Keratinocyte (primary cell): Measurements from ENCODE around the gene TFDP1.

ENCODE experiments used
- CTCF ChIP-seq, 3 experiments: IDR thresholded peaks in 1 of 3; conservative IDR thresholded peaks in 1 of 3; optimal IDR thresholded peaks in 1 of 3; 2 replicates in 2 of 3; 3 replicates in 1 of 3; pipeline versions ENCODE3 to v1.5.1; 2011; ENCODE audit warnings: low read length in 3 of 3, mild to moderate bottlenecking in 3 of 3, moderate library complexity in 2 of 3, control low read depth in 1 of 3, inconsistent platforms in 1 of 3; ENCODE audit not compliant: insufficient read depth in 2 of 3; ENCODE audit errors: extremely low read depth in 1 of 3
- EZH2 ChIP-seq: IDR thresholded peaks from one replicate; pipeline ENCODE4 v1.6.1; 2012; ENCODE audit warnings: inconsistent platforms, mild to moderate bottlenecking, low read length, moderate library complexity

DNA sequence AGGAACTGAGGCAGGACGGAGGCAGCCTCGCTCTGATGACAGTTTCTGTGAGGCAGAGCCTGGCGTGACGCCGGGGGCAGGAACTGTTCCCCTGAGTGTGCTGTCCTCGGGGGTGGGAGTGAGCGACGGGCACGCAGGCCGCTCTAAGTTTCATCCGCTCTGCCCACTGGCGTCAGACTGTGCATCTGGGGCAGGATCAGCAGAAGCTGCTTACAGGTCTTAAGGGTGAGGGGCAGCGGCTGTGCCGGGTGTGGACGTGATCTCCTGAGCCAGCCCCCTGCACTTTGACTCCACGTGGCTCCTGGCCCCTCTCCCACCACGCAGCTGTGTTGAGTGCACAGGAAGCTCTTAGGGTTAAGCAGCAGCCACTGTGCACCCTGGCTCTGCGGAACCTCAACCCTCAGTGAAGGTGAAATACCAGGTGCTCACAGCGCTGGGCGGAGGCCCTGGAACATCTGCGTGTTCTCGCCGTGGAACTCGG is 84.0 kb downstream of the TFDP1 start:
- TF ChIP-seq CTCF (optimal IDR thresholded peaks at IDR 0.05 in 1 of 3, IDR thresholded peaks at IDR 0.05 in 1 of 3, conservative IDR thresholded peaks at IDR 0.05 in 1 of 3; ENCODE audit: extremely low read depth in 1 of 3, insufficient read depth in 2 of 3, low read length in 3 of 3) (no peak), EZH2 (no peak)
